ENCODE measurements around the gene TBC1D21. TPM values are rescaled to one million over a fixed set of nuclear protein-coding genes. Genes with fewer than 3 reads are reported as not detected.

Gene TBC1D21
- total RNA-seq, 1 donor from 2014 or later, result not detected

DNA sequence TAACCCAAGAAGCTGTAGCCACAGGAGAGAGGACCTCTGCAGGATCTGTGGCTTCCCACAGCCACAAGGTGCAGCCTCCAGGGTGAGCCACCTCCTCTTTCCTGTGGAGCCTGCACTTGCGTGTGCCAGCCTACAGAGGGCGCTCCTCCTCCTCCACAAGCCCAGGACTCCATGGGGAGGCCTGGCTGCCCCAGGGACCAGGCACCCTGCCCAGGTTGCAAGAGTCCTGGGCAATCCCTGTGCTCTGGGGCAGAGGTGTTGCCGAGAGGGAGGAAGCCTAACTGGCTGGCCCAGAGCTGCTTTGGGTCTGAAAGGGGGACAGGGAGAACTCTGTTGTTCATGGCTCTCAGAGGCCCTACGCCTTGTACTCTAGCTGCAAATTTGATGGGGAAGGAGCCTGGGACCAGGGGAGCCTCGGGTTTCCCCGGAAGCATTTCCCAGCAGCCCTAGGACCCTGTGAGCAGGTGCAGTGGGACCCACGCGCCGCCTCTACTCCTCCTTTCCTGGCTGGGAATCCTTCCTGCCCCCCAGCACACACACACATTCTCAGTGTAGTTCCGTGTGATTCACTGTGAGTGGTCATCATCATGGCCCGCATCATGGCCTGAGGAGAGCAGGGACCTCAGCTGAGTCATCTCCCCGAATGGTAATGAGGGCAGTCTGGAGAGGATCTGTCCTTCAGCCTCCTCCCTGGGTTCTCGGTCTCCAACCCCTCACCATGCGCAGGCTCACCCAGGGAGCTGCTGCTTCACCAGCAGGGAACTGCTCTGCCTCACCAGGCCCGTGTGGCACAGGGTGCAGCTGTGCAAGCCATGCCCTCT is 24.3 kb downstream of the TBC1D21 start:
- peak; percentile 54 for DNase-seq (ENCODE audit: low read depth, low spot score)
- Mint-ChIP-seq H3K27ac (ENCODE audit: unreplicated experiment) (peak overlapping the region; percentile 69), H3K36me3 (ENCODE audit: low read depth) (peaks cover 3% of the 10 kb centered on the region), H3K4me1 (no peaks in the 10 kb centered on the region), H3K4me3 (no peak overlapping the region), H3K9me3 (peaks cover 4% of the 10 kb centered on the region), H3K27me3 (ENCODE audit: low read depth) (peaks cover 2% of the 10 kb centered on the region)
- TF ChIP-seq, protein P1, sequence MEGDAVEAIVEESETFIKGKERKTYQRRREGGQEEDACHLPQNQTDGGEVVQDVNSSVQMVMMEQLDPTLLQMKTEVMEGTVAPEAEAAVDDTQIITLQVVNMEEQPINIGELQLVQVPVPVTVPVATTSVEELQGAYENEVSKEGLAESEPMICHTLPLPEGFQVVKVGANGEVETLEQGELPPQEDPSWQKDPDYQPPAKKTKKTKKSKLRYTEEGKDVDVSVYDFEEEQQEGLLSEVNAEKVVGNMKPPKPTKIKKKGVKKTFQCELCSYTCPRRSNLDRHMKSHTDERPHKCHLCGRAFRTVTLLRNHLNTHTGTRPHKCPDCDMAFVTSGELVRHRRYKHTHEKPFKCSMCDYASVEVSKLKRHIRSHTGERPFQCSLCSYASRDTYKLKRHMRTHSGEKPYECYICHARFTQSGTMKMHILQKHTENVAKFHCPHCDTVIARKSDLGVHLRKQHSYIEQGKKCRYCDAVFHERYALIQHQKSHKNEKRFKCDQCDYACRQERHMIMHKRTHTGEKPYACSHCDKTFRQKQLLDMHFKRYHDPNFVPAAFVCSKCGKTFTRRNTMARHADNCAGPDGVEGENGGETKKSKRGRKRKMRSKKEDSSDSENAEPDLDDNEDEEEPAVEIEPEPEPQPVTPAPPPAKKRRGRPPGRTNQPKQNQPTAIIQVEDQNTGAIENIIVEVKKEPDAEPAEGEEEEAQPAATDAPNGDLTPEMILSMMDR (conservative IDR thresholded peaks at IDR 0.05), result peak; percentile 76

DNA sequence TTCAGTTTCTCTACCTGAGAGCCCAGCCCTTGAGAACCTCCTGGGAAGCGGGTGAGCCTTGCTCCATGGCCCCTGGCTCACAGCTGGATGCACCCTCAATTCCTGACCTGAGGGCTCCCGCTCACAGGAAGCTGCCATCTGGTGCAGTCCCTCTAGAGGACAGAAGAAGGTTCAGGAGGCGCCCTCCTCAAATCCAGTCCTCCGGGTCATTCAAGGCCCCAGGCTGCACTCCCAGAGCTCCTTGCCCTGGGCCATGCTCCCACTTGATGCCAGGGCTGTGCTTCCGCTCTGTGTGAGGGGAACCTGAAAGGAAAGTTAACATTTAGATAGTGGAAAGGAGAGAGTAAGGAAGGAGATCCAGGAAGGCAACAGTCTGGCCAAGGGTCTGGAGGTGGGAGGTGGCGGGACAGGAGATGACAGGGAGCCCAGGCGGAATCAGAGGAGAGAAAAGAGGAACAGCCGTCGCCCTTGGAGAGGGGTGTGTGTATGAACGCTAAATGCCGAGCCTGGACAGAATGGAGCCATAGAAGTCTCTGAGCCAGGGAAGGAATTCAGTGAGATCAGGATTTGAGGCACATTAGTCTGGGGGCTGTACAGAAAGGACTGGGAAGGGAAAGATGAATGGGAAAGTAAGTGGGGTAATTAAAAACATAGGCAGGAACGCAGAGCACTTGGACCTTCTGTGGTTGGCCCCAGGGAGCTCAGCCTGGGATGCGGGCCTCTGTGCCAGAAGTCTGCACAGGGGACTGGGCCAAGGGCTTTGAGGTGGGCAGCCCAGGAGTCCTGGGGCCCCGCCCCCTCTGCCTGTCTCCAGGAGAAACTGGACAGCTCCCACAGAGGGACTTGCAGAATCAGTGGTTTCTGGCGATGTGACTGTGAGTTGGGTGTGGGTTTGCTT is 26.1 kb downstream of the TBC1D21 start:
- Mint-ChIP-seq H3K4me3 (no peak overlapping the region), H3K27ac (ENCODE audit: unreplicated experiment) (no peak overlapping the region), H3K4me1 (no peaks in the 10 kb centered on the region), H3K9me3 (peaks cover 1% of the 10 kb centered on the region), H3K36me3 (ENCODE audit: low read depth) (no peaks in the 10 kb centered on the region), H3K27me3 (ENCODE audit: low read depth) (no peaks in the 10 kb centered on the region)
- DNase-seq (ENCODE audit: low read depth, low spot score), result no peak
- TF ChIP-seq, protein P1 (conservative IDR thresholded peaks at IDR 0.05), result no peak

DNA sequence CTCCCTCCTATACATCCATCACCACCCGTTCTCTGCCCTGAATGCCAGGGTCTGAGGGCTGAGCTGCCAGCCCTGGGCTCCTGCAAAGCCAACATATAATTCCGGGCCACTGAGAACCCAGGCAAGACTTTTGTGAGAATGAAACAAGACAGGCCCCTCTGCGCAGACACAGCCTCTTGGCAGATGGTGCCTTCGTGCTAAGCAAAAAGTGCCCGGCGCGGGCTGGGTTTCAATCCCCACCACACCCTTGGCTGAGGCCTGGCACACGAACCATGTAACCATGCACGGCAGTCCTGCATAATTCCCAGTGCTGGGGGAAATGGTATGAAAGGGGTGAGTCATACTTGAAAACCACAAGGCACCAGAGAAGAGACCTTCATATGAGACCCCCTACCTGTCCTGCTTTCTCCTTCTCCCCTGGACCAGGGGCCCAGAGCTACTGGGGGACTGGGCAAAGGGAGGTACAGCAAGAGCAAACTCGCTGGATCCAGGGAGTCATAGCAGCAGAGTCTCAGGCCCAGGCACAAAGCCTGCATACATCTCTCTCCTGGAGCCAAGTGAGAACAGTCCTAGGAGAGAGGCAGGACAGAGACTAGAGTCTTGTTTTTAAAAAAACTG is 26.8 kb downstream of the TBC1D21 start:
- Mint-ChIP-seq H3K9me3 (peaks cover 4% of the 10 kb centered on the region), H3K4me1 (no peaks in the 10 kb centered on the region), H3K27ac (ENCODE audit: unreplicated experiment) (no peak overlapping the region), H3K27me3 (ENCODE audit: low read depth) (no peaks in the 10 kb centered on the region), H3K36me3 (ENCODE audit: low read depth) (no peaks in the 10 kb centered on the region), H3K4me3 (no peak overlapping the region)
- TF ChIP-seq, protein P1 (conservative IDR thresholded peaks at IDR 0.05), result no peak
- DNase-seq (ENCODE audit: low read depth, low spot score), result no peak

DNA sequence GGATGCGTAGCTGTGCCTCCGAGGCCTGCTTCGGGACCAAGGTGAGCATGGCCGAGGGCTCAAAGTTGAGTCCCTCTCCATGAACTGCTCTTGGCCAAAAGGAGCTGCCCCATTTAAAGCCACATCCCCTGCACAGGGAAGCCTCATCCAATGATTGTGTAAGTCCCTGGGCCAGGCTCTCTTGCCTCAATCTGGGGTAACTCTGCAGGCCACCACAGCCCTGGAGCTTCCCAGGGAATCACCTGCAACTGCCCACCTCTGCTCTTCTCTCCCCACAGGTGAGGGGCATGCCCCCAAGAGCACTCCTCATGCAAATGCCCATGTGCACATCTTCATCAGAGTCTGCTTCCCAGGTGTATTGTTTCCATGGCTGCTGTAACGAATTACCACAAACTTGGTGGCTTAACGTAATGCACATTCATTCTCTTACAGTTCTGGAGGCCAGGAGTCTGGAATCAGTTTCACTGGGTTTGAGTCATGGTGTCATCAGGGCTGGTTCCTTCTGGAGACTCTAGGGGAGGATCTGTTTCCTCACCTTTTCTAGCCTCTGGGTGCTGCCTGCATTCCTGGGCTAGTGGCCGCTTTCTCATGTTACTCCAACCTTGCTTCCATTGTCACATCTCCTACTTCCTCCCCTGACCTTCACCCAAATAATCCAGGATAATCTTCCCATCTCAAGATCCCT is 27.9 kb downstream of the TBC1D21 start:
- H3K27me3 Mint-ChIP-seq (ENCODE audit: low read depth), result peaks cover under 1% of the 10 kb centered on the region
- H3K36me3 Mint-ChIP-seq (ENCODE audit: low read depth), result no peaks in the 10 kb centered on the region
- no peak overlapping the region for H3K27ac Mint-ChIP-seq (ENCODE audit: unreplicated experiment)
- DNase-seq (ENCODE audit: low read depth, low spot score), result no peak
- H3K4me3 Mint-ChIP-seq, result no peak overlapping the region
- peaks cover 4% of the 10 kb centered on the region for H3K9me3 Mint-ChIP-seq
- TF ChIP-seq, protein P1 (conservative IDR thresholded peaks at IDR 0.05), result no peak
- H3K4me1 Mint-ChIP-seq, result no peaks in the 10 kb centered on the region
